ENCODE results near the gene NHS.

The NHS gene

GRCh38 chrX:17623750-17624149, 248.8 kb downstream of the NHS start:
- no peak for DNase-seq (ENCODE audit: low read depth)

DNA sequence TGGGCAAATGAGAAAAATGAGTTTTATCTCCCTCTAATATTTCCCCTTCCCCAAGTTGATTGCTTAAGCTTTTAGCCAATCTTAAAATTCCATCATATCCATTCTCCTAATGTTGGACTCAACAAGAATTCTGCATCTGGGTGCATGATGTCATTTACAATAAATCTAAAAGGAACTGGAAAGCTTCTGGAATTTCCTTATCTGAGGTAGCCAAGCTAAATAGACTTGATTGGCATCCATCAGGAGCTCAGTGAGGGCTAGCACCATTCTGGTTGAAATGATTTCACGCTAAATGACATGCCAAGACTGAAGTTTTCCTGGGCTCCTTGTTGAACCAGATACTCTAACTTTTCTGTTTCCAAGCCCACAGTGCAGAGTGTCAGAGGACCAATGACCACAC, 252.0 kb downstream of the NHS start:
- no peak for DNase-seq (ENCODE audit: low read depth)

- no peak for DNase-seq (ENCODE audit: low read depth)
These were observed 254.0 kb downstream of the NHS start for GRCh38 chrX:17628976-17629375.

DNA sequence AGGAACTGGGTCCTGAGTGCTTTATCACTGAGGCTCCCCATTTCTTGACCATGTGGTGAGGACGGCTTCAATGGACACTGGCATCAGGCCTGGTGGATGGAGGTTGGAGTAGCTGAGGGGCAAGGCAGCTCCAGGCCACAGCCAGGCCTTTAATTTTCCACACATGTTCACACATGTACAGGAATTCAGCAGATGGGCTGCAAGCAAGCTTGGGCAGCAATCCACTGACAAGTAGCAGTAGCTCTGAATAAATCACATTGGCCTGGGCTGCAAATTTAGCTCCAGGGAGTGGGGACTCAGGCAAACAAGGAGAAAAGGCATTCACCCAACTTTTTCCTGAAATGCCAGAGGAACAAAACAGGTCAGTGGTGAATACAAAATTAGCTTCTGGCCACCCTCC, 254.5 kb downstream of the NHS start:
- DNase-seq (ENCODE audit: low read depth): no peak

- DNase-seq (ENCODE audit: low read depth): no peak
These were observed 256.6 kb downstream of the NHS start for GRCh38 chrX:17631647-17632046.

- DNase-seq (ENCODE audit: low read depth): no peak
These were observed 257.9 kb downstream of the NHS start for GRCh38 chrX:17632942-17633341.

DNA sequence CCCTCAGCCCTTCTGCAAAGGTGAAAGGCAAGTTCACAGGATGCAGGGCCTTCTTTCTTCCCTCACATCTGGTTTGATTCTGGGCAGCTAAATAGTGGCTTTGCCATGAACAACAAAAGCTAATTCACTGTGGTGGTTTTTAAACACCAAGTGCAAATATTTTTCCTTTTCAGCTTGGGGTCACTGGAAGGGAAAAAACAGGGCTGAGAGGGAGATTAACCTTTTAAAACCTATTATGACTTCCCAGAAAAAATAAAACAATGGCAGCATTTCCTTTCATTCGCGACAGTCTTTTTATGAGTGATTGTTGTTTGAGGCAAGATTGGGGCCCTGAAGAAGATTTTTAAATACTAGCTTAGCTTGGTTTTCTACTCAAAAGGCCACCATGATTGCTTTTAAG, 258.5 kb downstream of the NHS start:
- no peak for DNase-seq (ENCODE audit: low read depth)

DNA sequence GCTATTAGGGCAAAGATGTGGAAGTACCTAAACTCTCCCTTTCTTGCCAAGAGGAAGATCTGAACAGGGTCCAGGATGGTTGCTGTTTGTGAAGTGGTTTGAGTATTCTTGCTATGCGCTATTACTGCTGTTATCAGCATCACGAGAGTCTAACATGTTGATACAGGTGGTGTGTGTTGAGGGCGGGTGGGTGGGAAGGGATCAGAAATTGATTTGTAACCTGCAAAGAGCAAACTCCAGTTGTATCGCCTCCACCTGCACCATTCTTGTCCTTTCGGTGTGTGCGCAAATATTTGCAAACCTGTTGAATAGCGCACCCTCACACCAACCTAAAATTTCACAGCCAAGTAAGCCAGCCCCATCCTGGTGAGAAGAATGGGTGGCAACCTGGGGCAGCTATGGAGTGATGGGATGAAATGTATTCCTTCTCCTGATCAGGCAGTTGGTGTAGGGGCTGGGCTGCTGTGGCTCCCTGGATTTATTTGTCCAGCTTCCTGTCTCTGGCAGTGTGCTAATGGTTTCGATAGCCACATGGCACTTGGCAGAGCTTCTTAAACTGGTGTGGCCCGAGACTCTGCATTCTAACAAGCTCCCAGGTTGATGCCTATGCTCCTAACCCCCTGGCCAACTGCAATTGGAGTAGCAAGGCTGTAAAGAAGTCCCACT, 259.7 kb downstream of the NHS start:
- DNase-seq (ENCODE audit: low read depth): no peak

GRCh38 chrX:17635231-17635630, 260.2 kb downstream of the NHS start:
- DNase-seq (ENCODE audit: low read depth): no peak

DNA sequence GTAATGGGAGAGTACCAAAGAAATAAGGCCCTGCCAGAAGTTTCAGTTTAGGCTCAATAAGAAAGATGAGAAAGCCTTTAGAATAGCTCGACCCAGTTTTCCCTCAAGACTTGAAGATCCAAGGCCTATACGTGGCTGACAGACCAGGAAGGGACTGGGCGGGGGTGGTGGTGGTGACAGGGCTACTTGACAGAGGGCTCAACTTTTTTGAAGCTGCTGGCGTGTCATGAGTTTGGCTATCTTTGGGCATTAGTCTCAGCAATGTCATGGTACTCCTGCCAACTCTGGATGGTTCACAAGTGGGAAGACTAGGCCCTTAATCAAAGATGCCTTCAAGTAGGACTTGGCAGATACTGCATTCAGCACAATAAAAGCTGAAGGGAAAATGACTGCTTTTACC, 262.2 kb downstream of the NHS start:
- no peak for DNase-seq (ENCODE audit: low read depth)

DNA sequence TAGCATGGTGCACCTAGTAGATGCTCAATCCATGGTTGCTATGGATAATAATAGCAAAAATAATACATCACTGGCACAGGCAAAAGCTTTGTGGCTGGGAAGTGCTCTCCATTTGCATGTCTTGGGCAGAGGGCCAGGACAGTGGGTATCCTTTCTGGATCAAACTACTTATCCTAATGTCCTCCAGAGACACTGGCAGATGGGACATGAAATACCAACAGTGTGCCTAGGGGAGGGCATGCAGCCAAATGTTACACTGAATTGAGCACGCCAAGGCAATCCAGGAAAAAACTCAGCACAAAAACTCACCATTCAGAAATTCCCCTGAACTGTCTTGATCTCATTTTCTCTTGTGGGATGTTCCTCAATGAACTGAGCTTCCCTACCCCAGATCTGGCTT, 263.7 kb downstream of the NHS start:
- DNase-seq (ENCODE audit: low read depth): no peak

GRCh38 chrX:17642891-17643290, 267.9 kb downstream of the NHS start:
- DNase-seq (ENCODE audit: low read depth): no peak

DNA sequence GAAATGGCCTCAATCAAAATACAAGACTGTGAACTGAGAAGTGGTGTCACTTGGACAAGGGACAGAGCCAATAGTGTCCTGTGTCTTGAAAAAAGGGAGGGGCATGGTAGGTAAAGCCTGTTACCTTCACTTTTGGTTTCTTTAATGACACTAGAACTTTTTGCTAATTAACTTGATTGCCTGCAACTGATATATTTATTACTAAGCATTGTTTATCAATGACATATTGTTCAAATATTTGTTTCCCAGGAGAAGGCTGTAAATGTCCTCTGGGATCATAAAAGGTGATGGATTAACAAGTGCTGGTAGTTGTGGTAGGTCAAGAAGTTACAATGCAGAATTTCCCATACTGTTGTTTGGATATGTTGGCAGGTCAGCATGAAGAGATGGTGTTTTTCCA, 268.5 kb downstream of the NHS start:
- no peak for DNase-seq (ENCODE audit: low read depth)

GRCh38 chrX:17644001-17644400, 269.0 kb downstream of the NHS start:
- no peak for DNase-seq (ENCODE audit: low read depth)

DNA sequence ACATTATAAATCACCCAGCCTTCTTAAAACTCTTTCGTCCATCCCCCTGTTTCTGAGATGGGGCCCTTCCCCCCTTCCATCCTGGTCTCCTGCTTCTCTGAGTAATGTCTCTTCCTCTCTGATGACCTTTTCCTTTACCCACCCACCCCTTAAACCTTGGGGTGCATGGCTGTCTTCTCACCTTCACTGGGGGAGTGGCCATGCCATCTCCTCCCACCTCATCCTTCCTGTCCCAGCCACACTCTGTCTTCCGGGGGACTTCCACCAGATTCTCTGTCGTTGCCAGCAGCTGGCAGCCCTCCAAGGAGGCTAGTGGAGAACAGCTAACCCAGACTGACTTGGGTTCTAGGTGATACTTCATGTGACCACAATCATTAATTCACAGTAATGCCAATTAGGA, 279.1 kb downstream of the NHS start:
- peak; percentile 36 for DNase-seq (ENCODE audit: low read depth)

GRCh38 chrX:17655211-17656034, 280.4 kb downstream of the NHS start:
- no peak for DNase-seq (ENCODE audit: low read depth)

DNA sequence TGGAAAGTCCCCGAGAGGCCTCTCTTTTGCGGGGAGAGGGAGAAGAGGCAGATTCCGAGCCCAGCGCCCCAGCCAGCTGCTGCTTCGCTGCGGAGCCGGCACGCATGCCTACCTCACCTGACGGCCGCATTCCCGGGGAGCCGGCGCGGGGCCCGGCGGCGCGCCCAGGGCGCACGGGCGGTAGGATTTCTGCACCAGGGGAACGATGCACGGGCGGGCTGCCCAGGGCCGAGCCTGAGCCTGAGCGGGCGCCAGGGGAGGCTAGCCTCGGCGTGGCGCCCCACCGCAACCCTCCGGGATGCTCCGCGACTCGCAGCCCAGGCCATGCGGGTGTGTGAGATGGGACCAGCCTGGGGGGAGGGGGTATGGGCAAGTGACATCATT, 281.0 kb downstream of the NHS start:
- DNase-seq (ENCODE audit: low read depth): no peak

DNA sequence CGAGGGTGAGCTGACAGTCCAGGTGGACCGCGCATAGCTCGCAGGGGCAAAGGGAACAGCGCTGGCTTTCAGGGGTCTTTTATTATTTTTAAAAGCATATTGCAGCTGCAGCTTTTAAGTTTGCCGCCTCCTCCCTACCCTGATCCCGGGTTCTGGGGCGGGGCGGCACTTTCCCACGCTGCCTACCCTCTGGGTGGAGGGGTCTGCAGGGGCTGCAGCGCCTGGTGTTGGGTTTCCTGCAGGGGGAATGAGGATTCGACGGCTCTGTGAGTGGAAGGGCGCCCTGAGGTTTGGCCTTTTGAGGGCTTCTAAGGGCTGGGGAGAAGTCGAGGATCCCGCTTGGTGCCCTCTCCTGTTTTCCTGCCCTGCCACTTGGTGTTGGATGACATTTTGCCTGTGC, 281.6 kb downstream of the NHS start:
- DNase-seq (ENCODE audit: low read depth): no peak

DNA sequence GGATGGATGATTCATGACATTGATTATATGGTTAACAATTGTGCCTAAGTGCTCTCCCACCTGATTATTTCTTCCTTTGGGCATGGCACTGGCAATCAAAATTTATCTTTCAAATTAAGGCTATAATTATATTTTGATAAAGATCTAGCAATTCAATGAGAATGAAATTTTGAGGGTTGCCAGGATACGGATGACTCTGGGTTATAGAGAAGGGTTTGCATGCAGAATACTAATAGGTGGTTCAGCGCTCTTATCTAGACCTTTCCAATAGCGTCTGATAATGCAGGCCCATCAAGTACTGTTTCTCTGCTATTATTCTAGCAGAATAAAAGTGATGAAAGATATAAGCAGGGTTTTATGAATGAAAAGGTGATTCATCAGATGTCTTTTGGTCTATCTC, 287.4 kb downstream of the NHS start:
- DNase-seq (ENCODE audit: low read depth): no peak

GRCh38 chrX:17668929-17669328, 293.9 kb downstream of the NHS start:
- no peak for DNase-seq (ENCODE audit: low read depth)

DNA sequence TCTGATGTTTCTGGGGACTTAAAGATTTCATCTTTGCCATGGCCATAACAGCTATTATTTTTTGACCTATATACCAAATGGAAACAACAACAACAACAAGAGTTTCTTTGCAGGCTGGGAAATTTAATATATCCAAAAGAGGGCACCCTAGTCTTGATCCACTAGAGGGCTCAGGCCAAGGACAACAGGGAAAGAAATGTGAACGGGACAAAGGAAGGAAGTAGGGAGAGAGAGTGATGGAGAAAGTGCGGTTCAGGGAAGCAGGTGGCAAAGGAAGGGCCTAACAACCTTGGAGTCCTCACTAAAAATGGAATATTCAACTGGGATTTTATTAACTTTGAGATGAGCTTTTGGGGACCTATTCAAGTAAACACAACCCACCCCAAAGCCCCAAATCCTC, 294.5 kb downstream of the NHS start:
- DNase-seq (ENCODE audit: low read depth): no peak

DNA sequence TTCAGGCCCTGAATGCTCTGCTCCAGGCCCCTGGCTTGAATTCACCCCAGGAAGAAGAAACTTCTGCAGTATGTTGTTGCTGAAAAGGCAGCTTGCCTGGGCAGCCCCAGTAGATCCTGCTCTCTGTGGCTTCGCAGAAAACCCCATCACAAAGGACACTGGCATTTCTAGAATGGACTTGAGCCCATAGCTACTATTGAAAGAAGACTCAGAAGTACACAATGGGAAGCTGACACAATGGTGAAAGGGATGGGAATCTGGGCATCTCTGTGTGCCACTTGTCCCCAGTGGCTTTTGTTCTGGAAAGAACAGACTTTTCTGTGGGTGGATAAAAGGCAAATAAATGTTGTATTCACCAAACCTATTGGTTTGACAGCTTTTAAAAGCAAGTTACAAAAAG, 294.9 kb downstream of the NHS start:
- DNase-seq (ENCODE audit: low read depth): no peak

DNA sequence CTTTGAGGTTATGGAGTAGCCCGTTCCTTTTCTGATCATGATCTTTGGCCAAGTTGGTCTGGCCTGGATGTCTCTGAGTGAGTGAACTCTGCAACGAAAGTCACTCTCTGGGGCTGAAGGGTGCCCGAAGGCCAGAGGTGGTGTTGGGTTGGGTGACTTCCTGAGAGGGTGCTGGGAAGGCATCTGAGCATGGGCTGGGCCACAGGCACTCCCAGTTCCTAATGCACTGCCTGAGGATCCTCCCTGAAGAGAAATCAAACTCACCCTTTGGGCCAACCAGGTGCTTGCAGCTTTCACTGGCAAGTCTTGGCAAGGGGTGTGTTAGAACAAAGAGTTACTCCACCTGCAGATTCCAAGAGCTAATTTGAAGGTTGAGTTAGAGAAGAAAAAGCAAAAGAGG, 295.9 kb downstream of the NHS start:
- DNase-seq (ENCODE audit: low read depth): no peak

GRCh38 chrX:17674601-17675000, 299.6 kb downstream of the NHS start:
- no peak for DNase-seq (ENCODE audit: low read depth)

Measured in activated gamma-delta T cell treated with anti-CD3 and anti-CD28 coated beads, Interleukin-2, amount 50 U/mL, for 16 hours (primary cell).